GM19099 (cell line): Measurements from ENCODE around the gene PLXNC1.

Source experiments
- POLR2A ChIP-seq: IDR thresholded peaks from 3 replicates; pipeline ENCODE4 v1.6.1; 2011; ENCODE audit warnings: low read depth; ENCODE audit not compliant: insufficient read length; ENCODE audit errors: extremely low read depth

Gene PLXNC1

GRCh38 chr12:94145191-94145983 is 3.0 kb upstream of the PLXNC1 start:
- no peak for TF ChIP-seq POLR2A

- no peak for TF ChIP-seq POLR2A
These were observed 2.0 kb upstream of the PLXNC1 start for GRCh38 chr12:94146166-94146936.

- TF ChIP-seq POLR2A: no peak
These were observed 888 bp upstream of the PLXNC1 start for GRCh38 chr12:94147387-94147990.

GRCh38 chr12:94148739-94149118 is 352 bp downstream of the PLXNC1 start:
- no peak for TF ChIP-seq POLR2A

GRCh38 chr12:94149119-94149780 is 873 bp downstream of the PLXNC1 start:
- TF ChIP-seq POLR2A: peak; percentile 24

GRCh38 chr12:94149781-94150239 is 1.4 kb downstream of the PLXNC1 start:
- TF ChIP-seq POLR2A: no peak

GRCh38 chr12:94150240-94151121 is 2.1 kb downstream of the PLXNC1 start:
- TF ChIP-seq POLR2A: no peak

GRCh38 chr12:94151582-94151981 is 3.2 kb downstream of the PLXNC1 start:
- no peak for TF ChIP-seq POLR2A

- no peak for TF ChIP-seq POLR2A
These were observed 4.1 kb downstream of the PLXNC1 start for GRCh38 chr12:94152292-94153078.

- TF ChIP-seq POLR2A: no peak
These were observed 8.8 kb downstream of the PLXNC1 start for GRCh38 chr12:94157181-94157580.

- no peak for TF ChIP-seq POLR2A
These were observed 9.6 kb downstream of the PLXNC1 start for GRCh38 chr12:94157981-94158411.

GRCh38 chr12:94158666-94159065 is 10.3 kb downstream of the PLXNC1 start:
- no peak for TF ChIP-seq POLR2A

- TF ChIP-seq POLR2A: no peak
These were observed 13.7 kb downstream of the PLXNC1 start for GRCh38 chr12:94162108-94162507.
